Left lung (tissue), 10 donors: ENCODE data around the gene PDIA3. TPM values are rescaled to one million over a fixed set of nuclear protein-coding genes. Genes with fewer than 3 reads are reported as not detected.
"Not testable (repeated sequence)": the region's sequence is repeated elsewhere in the genome, so short reads cannot be mapped to it uniquely, and the experiment has no call there.

Experiments used
- ATAC-seq: fragments of 200-7000 bp; cut with Tn5 transposase; one replicate; pipeline ENCODE4 v1.9.1; 2020; ENCODE audit warnings: moderate library complexity
- DNase-seq, 4 donors: peaks; one replicate each; pipeline ENCODE4 v3.0.0-alpha.2; 2013 to 2020
- H3K27ac ChIP-seq, 2 donors: fragments of 200-600 bp; sonication (generic) in 1 of 2; one replicate each; pipeline versions ENCODE4 v1.5.0 to v1.8.0; 2020 to 2021
- H3K27me3 ChIP-seq, 2 donors: fragments of 200-600 bp; sonication (generic) in 1 of 2; one replicate each; pipeline versions ENCODE4 v1.5.0 to v1.8.0; 2020 to 2021
- H3K36me3 ChIP-seq, 2 donors: fragments of 200-600 bp; sonication (generic) in 1 of 2; one replicate each; pipeline versions ENCODE4 v1.5.0 to v1.8.0; 2020 to 2021
- H3K4me1 ChIP-seq, 2 donors: fragments of 200-600 bp; one replicate each; pipeline ENCODE4 v1.8.0; 2021
- H3K4me3 ChIP-seq, 2 donors: fragments of 200-600 bp; sonication (generic) in 1 of 2; one replicate each; pipeline versions ENCODE4 v1.5.0 to v1.8.0; 2020 to 2021; ENCODE audit warnings: mild to moderate bottlenecking in 1 of 2
- H3K9me3 ChIP-seq, 2 donors: fragments of 200-600 bp; sonication (generic) in 1 of 2; one replicate each; pipeline versions ENCODE4 v1.5.0 to v1.8.0; 2020 to 2021
- CTCF ChIP-seq, 2 donors: fragments of 200-600 bp; sonication (generic) in 1 of 2; IDR thresholded peaks; one replicate each; pipeline versions ENCODE4 v1.5.0 to v1.8.0; 2021; ENCODE audit warnings: antibody characterized with exemption in 2 of 2
- intact Hi-C, 2 donors: fragments of 100-400 bp; cut with DNase I; formaldehyde crosslinking; loops; one replicate each; pipeline versions ENCODE4 v1.11.2 to v1.14.2; 2022
- microRNA-seq, 2 donors: library from miRNA; unstranded; fragments of <30 nt; microRNA quantifications; one replicate each; pipeline ENCODE4, GENCODE V29; 2019
- polyA plus RNA-seq, 6 donors: library from polyadenylated mRNA; unstranded; fragments of 120-200 nt; gene quantifications; one replicate each; pipeline ENCODE4 v1.2.1, GENCODE V29; 2013; ENCODE audit not compliant: insufficient read length in 6 of 6
- total RNA-seq, 2 donors: library from RNA; stranded (reverse); fragmentation: NEBNext Ultra II Directional; extraction: Animal tissue kit (Norgen Biotek cat#: 25700); gene quantifications; one replicate each; pipeline ENCODE4 v1.2.1, GENCODE V29; 2021
- donor health status: DM: no; HTN: yes; CAD: no.
- donor health status: DM: no; HTN: no; CAD: no.

PDIA3 gene
- total and polyA plus RNA-seq, 8 donors = 426 to 633 (median 518) TPM

- no peaks in the 10 kb centered on the region for H3K9me3 ChIP-seq
- no peak for ATAC-seq
- H3K27me3 ChIP-seq = no peaks in the 10 kb centered on the region
- H3K4me1 ChIP-seq = peaks cover 0 to 11% of the 10 kb centered on the region in 2 donors
- H3K4me3 ChIP-seq = no peak overlapping the region
- H3K27ac ChIP-seq = peak overlapping the region in 1 of 2 donors; percentile 48
- intact Hi-C loops = no loop called here
- no peak for TF ChIP-seq CTCF (IDR thresholded peaks at IDR 0.05)
- DNase-seq = no peak
- peaks cover 0 to 100% of the 10 kb centered on the region in 2 donors for H3K36me3 ChIP-seq
Observed at GRCh38 chr15:43808435-43808950, 62.3 kb downstream of the PDIA3 start.

- no peaks in the 10 kb centered on the region for H3K9me3 ChIP-seq
- peaks cover 0 to 100% of the 10 kb centered on the region in 2 donors for H3K36me3 ChIP-seq
- intact Hi-C loops = no loop called here
- H3K4me1 ChIP-seq = peaks cover 0 to 11% of the 10 kb centered on the region in 2 donors
- ATAC-seq (peak; percentile 49), DNase-seq (peak in 1 of 4 donors; percentile 11)
- no peaks in the 10 kb centered on the region for H3K27me3 ChIP-seq
- peak overlapping the region in 1 of 2 donors; percentile 48 for H3K27ac ChIP-seq
- H3K4me3 ChIP-seq = no peak overlapping the region
- no peak for TF ChIP-seq CTCF (IDR thresholded peaks at IDR 0.05)
Observed at GRCh38 chr15:43808960-43809678, 62.9 kb downstream of the PDIA3 start.

- DNase-seq, H3K27me3 ChIP-seq, H3K4me3 ChIP-seq, intact Hi-C loops, ATAC-seq, H3K4me1 ChIP-seq, H3K9me3 ChIP-seq, H3K27ac ChIP-seq: not testable (repeated sequence)
- H3K36me3 ChIP-seq = peaks cover 0 to 73% of the 10 kb centered on the region in 2 donors
Observed at GRCh38 chr15:43815064-43815463, 68.8 kb downstream of the PDIA3 start.

- ATAC-seq (no peak), DNase-seq (no peak)
- peaks cover 0 to 8% of the 10 kb centered on the region in 2 donors for H3K36me3 ChIP-seq
- intact Hi-C loops = no loop called here
- no peak overlapping the region for H3K4me3 ChIP-seq
- no peak overlapping the region for H3K27ac ChIP-seq
- H3K4me1 ChIP-seq = peaks cover 13 to 47% of the 10 kb centered on the region in 2 donors
- no peak for TF ChIP-seq CTCF (IDR thresholded peaks at IDR 0.05)
- H3K27me3 ChIP-seq = no peaks in the 10 kb centered on the region
- H3K9me3 ChIP-seq = no peaks in the 10 kb centered on the region
Observed at GRCh38 chr15:43821505-43821904, 75.3 kb downstream of the PDIA3 start.

Small RNAs within 50 kb of the gene (microRNA-seq; reads per million reads assigned to microRNA genes)
- 0 reads per million in 2 donors for gene MIR1282

Other genes starting within 250 kb of the PDIA3 start
- 10 to 100 TPM; 12.7 to 13.4 TPM for gene MAP1A, start 228.8 kb upstream of the PDIA3 start, total RNA-seq
- gene MAP1A, start 228.8 kb upstream of the PDIA3 start, polyA plus RNA-seq = 1 to 10 TPM; 6.4 to 9.4 (median 8.5) TPM
- gene PPIP5K1, start 156.2 kb upstream of the PDIA3 start, total RNA-seq = 10 to 100 TPM; 28.6 to 35.7 TPM
- 10 to 100 TPM; 20.2 to 30.6 (median 26.6) TPM for gene PPIP5K1, start 156.2 kb upstream of the PDIA3 start, polyA plus RNA-seq
- gene CKMT1B, start 152.4 kb upstream of the PDIA3 start, total RNA-seq = 10 to 100 TPM in 1 of 2 donors, 1 to 10 TPM in 1; 3.7 to 11.3 TPM
- under 1 TPM in 5 of 6 donors, not detected in 1; 0.10 to 0.69 (median 0.43) TPM for gene CKMT1B, start 152.4 kb upstream of the PDIA3 start, polyA plus RNA-seq
- gene STRC, start 127.6 kb upstream of the PDIA3 start, total RNA-seq = under 1 TPM; 0.15 to 0.29 TPM
- gene STRC, start 127.6 kb upstream of the PDIA3 start, polyA plus RNA-seq = 1 to 10 TPM in 3 of 6 donors, under 1 TPM in 3; 0.67 to 1.3 (median 0.88) TPM
- gene CATSPER2, start 97.6 kb upstream of the PDIA3 start, total RNA-seq = 1 to 10 TPM; 2.8 to 4.0 TPM
- gene CATSPER2, start 97.6 kb upstream of the PDIA3 start, polyA plus RNA-seq = 10 to 100 TPM in 2 of 6 donors, 1 to 10 TPM in 4; 7.5 to 10.6 (median 9.4) TPM
- 10 to 100 TPM in 1 of 2 donors, 1 to 10 TPM in 1; 6.2 to 16.8 TPM for gene CKMT1A, start 52.6 kb upstream of the PDIA3 start, total RNA-seq
- gene CKMT1A, start 52.6 kb upstream of the PDIA3 start, polyA plus RNA-seq = under 1 TPM in 4 of 6 donors, not detected in 2; 0.18 to 0.49 (median 0.40) TPM
- gene ELL3, start 30.5 kb downstream of the PDIA3 start, total RNA-seq = 10 to 100 TPM in 1 of 2 donors, 1 to 10 TPM in 1; 4.4 to 14.5 TPM
- gene ELL3, start 30.5 kb downstream of the PDIA3 start, polyA plus RNA-seq = 1 to 10 TPM; 4.8 to 8.7 (median 6.1) TPM
- 1,000 to 10,000 TPM in 1 of 2 donors, 100 to 1,000 TPM in 1; 930 to 1,311 TPM for gene SERF2, start 45.9 kb downstream of the PDIA3 start, total RNA-seq
- 100 to 1,000 TPM; 501 to 612 (median 552) TPM for gene SERF2, start 45.9 kb downstream of the PDIA3 start, polyA plus RNA-seq
- under 1 TPM; 0.10 to 0.12 TPM for gene SERINC4, start 53.8 kb downstream of the PDIA3 start, total RNA-seq
- under 1 TPM in 2 of 6 donors, not detected in 4; 0.22 to 0.31 TPM for gene SERINC4, start 53.8 kb downstream of the PDIA3 start, polyA plus RNA-seq
- 10 to 100 TPM in 1 of 2 donors, 1 to 10 TPM in 1; 9.2 to 14.1 TPM for gene HYPK, start 54.2 kb downstream of the PDIA3 start, total RNA-seq
- 10 to 100 TPM; 11.7 to 28.1 (median 17.6) TPM for gene HYPK, start 54.2 kb downstream of the PDIA3 start, polyA plus RNA-seq
- gene MFAP1, start 78.3 kb downstream of the PDIA3 start, total RNA-seq = 10 to 100 TPM; 21.9 to 22.5 TPM
- 10 to 100 TPM; 47.3 to 58.6 (median 54.2) TPM for gene MFAP1, start 78.3 kb downstream of the PDIA3 start, polyA plus RNA-seq
- 10 to 100 TPM in 1 of 2 donors, 1 to 10 TPM in 1; 8.6 to 13.4 TPM for gene WDR76, start 80.6 kb downstream of the PDIA3 start, total RNA-seq
- 10 to 100 TPM; 15.0 to 23.1 (median 16.9) TPM for gene WDR76, start 80.6 kb downstream of the PDIA3 start, polyA plus RNA-seq